WTC11 (cell line): ENCODE measurements around the gene ATP5ME.

Experiments
- CBFB ChIP-seq: sonication (generic); formaldehyde crosslinking; IDR thresholded peaks from 2 replicates; pipeline ENCODE4 v1.8.1; 2022; ENCODE audit warnings: mild to moderate bottlenecking, low read depth, missing genetic modification reagents
- ESRRA ChIP-seq: sonication (generic); formaldehyde crosslinking; IDR thresholded peaks from 2 replicates; pipeline ENCODE4 v1.8.1; 2022; ENCODE audit warnings: mild to moderate bottlenecking, missing genetic modification reagents, borderline replicate concordance
- ETV6 ChIP-seq: sonication (generic); formaldehyde crosslinking; IDR thresholded peaks from 2 replicates; pipeline ENCODE4 v1.8.1; 2022; ENCODE audit warnings: mild to moderate bottlenecking, missing genetic modification reagents
- JUN ChIP-seq: sonication (generic); formaldehyde crosslinking; IDR thresholded peaks from 2 replicates; pipeline ENCODE4 v1.8.0; 2023; ENCODE audit warnings: mild to moderate bottlenecking, missing genetic modification reagents
- NR2C2 ChIP-seq: sonication (generic); formaldehyde crosslinking; IDR thresholded peaks from 2 replicates; pipeline ENCODE4 v1.8.0; 2022; ENCODE audit warnings: mild to moderate bottlenecking, missing genetic modification reagents
- SP1 ChIP-seq: sonication (generic); formaldehyde crosslinking; conservative IDR thresholded peaks from 2 replicates; pipeline ENCODE4 v1.8.1; 2022; ENCODE audit warnings: missing genetic modification reagents
- TF ChIP-seq, protein P1 (sequence below): sonication (generic); formaldehyde crosslinking; IDR thresholded peaks from 2 replicates; pipeline ENCODE4 v1.8.0; 2023; ENCODE audit warnings: missing genetic modification reagents
- TF ChIP-seq, protein P2 (sequence below): fragments of 200-600 bp; IDR thresholded peaks from 2 replicates; pipeline ENCODE4 v1.8.0; 2022; ENCODE audit warnings: antibody characterized with exemption
- TF ChIP-seq, protein P3 (sequence below): sonication (generic); formaldehyde crosslinking; IDR thresholded peaks from 2 replicates; pipeline ENCODE4 v1.8.0; 2022; ENCODE audit warnings: mild to moderate bottlenecking, missing genetic modification reagents
- TF ChIP-seq, protein P4 (sequence below): sonication (generic); formaldehyde crosslinking; IDR thresholded peaks from 2 replicates; pipeline ENCODE4 v1.8.1; 2023; ENCODE audit warnings: mild to moderate bottlenecking, missing genetic modification reagents, moderate library complexity

DNA sequence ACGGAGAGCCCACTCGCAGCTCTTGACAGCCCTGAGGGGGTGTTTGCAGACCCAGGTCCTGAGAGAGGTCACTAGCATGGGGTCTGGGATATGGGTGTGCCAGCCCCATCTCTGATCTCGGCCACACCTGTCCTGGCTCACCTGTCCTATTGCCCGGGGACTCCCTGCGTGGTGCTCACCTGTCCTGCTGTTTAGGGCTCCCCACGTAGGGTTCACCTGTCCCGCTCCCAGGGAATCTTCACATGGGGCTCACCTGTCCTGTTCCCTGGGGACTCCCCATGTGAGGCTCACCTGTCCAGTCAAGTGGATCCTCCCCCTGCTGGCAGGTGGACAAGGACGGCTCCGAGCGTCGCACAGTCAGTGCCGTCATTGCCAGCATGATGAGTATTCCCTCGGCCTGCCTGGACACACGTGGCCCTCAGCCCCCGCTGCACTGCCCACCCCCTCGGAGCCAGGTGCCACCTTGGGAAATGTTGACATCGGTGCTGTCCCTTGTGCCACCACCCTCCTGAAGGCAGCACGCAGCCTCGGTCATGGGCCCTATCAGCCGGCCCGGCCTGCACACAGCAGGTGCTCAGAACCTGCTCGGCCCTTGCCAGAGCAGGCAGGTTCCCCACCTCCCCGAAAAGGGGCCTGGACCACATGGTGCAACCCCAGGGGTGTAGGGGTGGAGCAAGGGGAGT lies 8.6 kb upstream of the ATP5ME start:
- TF ChIP-seq, protein P1, sequence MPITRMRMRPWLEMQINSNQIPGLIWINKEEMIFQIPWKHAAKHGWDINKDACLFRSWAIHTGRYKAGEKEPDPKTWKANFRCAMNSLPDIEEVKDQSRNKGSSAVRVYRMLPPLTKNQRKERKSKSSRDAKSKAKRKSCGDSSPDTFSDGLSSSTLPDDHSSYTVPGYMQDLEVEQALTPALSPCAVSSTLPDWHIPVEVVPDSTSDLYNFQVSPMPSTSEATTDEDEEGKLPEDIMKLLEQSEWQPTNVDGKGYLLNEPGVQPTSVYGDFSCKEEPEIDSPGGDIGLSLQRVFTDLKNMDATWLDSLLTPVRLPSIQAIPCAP (CRISPR knock-in tag), result no peak
- TF ChIP-seq NR2C2 (CRISPR knock-in tag) (no peak), ETV6 (CRISPR knock-in tag) (no peak), JUN (CRISPR knock-in tag) (no peak), CBFB (no peak), SP1 (no peak), ESRRA (CRISPR knock-in tag) (no peak)
- TF ChIP-seq, protein P2, sequence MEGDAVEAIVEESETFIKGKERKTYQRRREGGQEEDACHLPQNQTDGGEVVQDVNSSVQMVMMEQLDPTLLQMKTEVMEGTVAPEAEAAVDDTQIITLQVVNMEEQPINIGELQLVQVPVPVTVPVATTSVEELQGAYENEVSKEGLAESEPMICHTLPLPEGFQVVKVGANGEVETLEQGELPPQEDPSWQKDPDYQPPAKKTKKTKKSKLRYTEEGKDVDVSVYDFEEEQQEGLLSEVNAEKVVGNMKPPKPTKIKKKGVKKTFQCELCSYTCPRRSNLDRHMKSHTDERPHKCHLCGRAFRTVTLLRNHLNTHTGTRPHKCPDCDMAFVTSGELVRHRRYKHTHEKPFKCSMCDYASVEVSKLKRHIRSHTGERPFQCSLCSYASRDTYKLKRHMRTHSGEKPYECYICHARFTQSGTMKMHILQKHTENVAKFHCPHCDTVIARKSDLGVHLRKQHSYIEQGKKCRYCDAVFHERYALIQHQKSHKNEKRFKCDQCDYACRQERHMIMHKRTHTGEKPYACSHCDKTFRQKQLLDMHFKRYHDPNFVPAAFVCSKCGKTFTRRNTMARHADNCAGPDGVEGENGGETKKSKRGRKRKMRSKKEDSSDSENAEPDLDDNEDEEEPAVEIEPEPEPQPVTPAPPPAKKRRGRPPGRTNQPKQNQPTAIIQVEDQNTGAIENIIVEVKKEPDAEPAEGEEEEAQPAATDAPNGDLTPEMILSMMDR, result no peak
- TF ChIP-seq, protein P3, sequence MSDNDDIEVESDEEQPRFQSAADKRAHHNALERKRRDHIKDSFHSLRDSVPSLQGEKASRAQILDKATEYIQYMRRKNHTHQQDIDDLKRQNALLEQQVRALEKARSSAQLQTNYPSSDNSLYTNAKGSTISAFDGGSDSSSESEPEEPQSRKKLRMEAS (CRISPR knock-in tag), result no peak
- TF ChIP-seq, protein P4, sequence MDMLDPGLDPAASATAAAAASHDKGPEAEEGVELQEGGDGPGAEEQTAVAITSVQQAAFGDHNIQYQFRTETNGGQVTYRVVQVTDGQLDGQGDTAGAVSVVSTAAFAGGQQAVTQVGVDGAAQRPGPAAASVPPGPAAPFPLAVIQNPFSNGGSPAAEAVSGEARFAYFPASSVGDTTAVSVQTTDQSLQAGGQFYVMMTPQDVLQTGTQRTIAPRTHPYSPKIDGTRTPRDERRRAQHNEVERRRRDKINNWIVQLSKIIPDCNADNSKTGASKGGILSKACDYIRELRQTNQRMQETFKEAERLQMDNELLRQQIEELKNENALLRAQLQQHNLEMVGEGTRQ, result no peak
